NCI-H1048 (cell line): ENCODE results near the gene PGBD5.

Source experiments
- DNase-seq: peaks from one replicate; lab custom pipeline; 2025; lab: John Stamatoyannopoulos, UW

The PGBD5 gene

GRCh38 chr1:230321741-230322420 lies 104.3 kb downstream of the PGBD5 start:
- no peak for DNase-seq

GRCh38 chr1:230321341-230321740 lies 104.8 kb downstream of the PGBD5 start:
- DNase-seq = no peak

- no peak for DNase-seq
Observed at GRCh38 chr1:230320804-230321203, 105.3 kb downstream of the PGBD5 start.

- DNase-seq = no peak
Observed at GRCh38 chr1:230319014-230319747, 107.0 kb downstream of the PGBD5 start.

- no peak for DNase-seq
Observed at GRCh38 chr1:230317823-230318819, 108.0 kb downstream of the PGBD5 start.

- no peak for DNase-seq
Observed at GRCh38 chr1:230316864-230317745, 109.0 kb downstream of the PGBD5 start.

GRCh38 chr1:230315099-230315498 lies 111.0 kb downstream of the PGBD5 start:
- DNase-seq = no peak

DNA sequence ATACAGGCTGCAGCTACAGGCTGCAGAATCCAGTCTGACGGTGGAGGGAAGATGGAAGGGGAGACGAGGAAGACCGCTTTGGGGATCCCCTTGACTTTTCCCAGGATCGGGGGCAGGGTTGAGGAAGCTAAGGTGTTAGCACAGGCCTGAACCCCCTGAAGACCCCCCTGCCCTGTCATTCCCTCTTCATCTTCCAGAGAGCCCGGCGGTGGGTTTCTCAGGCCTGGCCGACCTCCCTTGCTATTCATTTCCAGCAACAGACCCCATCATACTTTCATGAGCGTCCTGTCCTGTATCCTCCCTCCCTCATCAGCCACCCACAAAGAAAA lies 112.0 kb downstream of the PGBD5 start:
- no peak for DNase-seq

GRCh38 chr1:230313453-230314141 lies 112.5 kb downstream of the PGBD5 start:
- DNase-seq = no peak

- DNase-seq = no peak
Observed at GRCh38 chr1:230312676-230313075, 113.5 kb downstream of the PGBD5 start.

- peak; percentile 56 for DNase-seq
Observed at GRCh38 chr1:230310381-230311163, 115.6 kb downstream of the PGBD5 start.

DNA sequence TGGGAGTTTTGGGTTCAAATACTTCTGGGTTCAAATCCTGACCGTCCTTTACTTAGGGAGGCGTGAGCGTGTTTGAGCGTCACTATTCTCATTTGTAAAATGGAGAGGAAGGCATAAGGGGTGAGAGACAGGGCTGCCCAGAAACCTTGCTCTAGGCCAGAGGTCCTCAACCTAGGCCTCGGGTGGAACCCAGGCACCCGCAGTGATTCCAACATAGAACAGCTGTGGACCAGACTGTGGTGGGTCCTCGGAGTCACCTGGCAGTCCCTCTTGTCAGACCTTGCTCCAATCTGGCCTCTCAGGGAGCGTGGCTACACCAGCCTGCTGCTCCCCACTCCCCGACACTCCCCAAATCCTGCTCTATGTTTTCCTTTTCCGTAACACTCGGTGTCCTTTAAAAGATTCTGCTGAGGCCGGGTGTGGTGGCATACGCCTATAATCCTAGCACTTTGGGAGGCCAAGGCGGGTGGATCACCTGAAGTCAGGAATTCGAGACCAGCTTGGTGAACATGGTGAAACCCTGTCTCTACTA lies 116.4 kb downstream of the PGBD5 start:
- DNase-seq = no peak

DNA sequence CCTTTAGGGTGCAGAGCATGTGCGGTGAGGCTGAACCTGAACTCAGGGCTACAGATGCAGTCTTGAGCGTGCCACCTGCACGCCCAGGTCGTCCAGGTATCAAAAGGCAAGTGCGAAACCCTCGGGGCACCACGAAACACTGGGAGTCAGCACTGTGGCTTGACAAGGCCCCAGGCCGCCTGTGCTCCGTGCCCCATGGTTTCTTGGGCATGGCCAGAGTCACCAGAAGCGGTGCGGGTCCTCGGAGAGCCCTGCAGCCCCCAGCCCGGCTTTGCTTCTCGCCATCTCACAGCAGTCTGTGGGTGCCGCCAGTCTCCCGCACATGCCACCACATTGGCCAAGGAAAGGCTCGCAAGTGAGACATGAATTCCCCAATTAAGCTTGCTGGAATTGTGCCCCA lies 117.3 kb downstream of the PGBD5 start:
- DNase-seq = no peak

DNA sequence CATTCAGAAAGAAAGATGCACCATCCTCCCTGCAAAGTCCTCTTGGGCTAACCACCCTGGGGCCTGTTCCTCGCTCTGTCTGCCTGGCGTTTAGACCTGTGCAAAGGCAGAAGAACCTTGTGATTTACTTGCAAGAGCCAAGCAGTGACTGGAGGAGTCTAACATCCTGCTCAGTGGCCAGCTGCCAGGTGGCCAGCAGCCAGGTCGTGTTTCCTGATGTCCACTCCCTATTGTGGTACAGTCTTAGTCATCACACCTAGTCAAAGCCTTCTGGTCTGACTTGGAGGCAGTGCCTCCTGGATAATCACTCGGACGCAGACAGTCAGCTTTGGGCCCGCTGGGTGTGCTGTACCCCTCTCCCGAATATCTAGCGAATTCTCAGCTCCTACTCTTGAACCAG lies 118.1 kb downstream of the PGBD5 start:
- DNase-seq = no peak

GRCh38 chr1:230307213-230307612 lies 118.9 kb downstream of the PGBD5 start:
- peak; percentile 19 for DNase-seq

GRCh38 chr1:230306169-230306568 lies 120.0 kb downstream of the PGBD5 start:
- no peak for DNase-seq

- DNase-seq = no peak
Observed at GRCh38 chr1:230303822-230304221, 122.3 kb downstream of the PGBD5 start.

- no peak for DNase-seq
Observed at GRCh38 chr1:230303069-230303468, 123.1 kb downstream of the PGBD5 start.

GRCh38 chr1:230301822-230302221 lies 124.3 kb downstream of the PGBD5 start:
- no peak for DNase-seq

DNA sequence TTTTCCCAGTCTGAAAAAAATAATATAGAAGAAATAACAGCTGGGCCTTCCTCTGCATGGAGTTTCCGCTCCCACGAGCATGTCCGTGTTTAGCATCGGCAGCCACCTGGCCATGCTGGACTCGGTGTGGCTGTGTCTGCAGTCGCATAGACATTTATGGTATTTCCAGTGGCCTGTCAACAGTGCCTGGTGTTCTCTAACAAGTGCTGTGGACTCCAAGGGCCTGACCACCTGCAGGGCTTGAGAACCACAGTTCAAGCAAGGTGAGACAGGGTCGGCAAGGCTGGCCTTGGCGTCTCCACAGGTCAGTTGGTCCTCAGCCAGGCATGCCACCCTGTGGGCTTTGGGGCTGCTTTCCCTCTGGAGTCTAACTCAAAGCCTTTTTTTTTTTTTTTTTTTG lies 124.8 kb downstream of the PGBD5 start:
- DNase-seq = no peak
